WERI-Rb-1 (cell line): Measurements from ENCODE around the gene SERP1.

Experiments
- DNase-seq: peaks from one replicate; pipeline ENCODE4 v3.0.0-alpha.2; 2020
- H3K27ac ChIP-seq: fragments of 250-450 bp; sonication (Bioruptor Pico); 2 replicates; pipeline ENCODE4 v1.5.1; 2020; ENCODE audit warnings: mild to moderate bottlenecking, moderate library complexity
- H3K27me3 ChIP-seq: fragments of 250-450 bp; sonication (Bioruptor Pico); 2 replicates; pipeline ENCODE4 v1.5.1; 2021; ENCODE audit warnings: mild to moderate bottlenecking, low read depth, moderate library complexity; ENCODE audit not compliant: insufficient read depth, severe bottlenecking
- H3K36me3 ChIP-seq: fragments of 250-450 bp; sonication (Bioruptor Pico); 2 replicates; pipeline ENCODE4 v1.5.1; 2020; ENCODE audit warnings: mild to moderate bottlenecking, moderate library complexity
- H3K4me3 ChIP-seq: 2 replicates; pipeline ENCODE4 v1.5.1; 2011; ENCODE audit warnings: low read depth, mild to moderate bottlenecking, control low read depth, low read length
- H3K9me3 ChIP-seq: fragments of 250-450 bp; sonication (Bioruptor Pico); 2 replicates; pipeline ENCODE4 v1.5.1; 2021; ENCODE audit warnings: mild to moderate bottlenecking, moderate library complexity; ENCODE audit not compliant: severe bottlenecking
- TF ChIP-seq, protein P1 (sequence below): IDR thresholded peaks from 2 replicates; pipeline ENCODE4 v1.5.1; 2011; ENCODE audit warnings: low read depth, mild to moderate bottlenecking, control low read depth, inconsistent platforms, low read length

The SERP1 gene

DNA sequence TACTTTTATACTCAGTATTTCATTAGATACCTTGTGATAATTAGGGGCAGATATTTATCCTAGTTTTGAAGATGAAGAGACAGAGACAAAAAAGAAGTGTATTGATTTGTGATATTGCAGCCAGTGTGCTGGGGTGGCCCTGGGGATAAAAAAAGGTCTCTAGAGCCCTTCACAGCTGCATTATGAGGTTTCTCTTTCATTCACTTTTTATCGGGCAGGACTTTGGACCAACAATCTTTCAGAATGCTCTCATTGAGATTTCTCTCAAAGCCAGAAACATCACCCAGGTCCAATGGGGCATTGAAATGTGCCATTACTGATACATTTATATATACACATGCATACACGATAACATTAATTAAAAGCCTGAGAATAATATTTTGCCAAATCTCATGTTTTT lies 36.3 kb upstream of the SERP1 start:
- H3K36me3 ChIP-seq, result peaks cover 57% of the 10 kb centered on the region
- no peaks in the 10 kb centered on the region for H3K9me3 ChIP-seq
- no peak overlapping the region for H3K27ac ChIP-seq
- TF ChIP-seq, protein P1, sequence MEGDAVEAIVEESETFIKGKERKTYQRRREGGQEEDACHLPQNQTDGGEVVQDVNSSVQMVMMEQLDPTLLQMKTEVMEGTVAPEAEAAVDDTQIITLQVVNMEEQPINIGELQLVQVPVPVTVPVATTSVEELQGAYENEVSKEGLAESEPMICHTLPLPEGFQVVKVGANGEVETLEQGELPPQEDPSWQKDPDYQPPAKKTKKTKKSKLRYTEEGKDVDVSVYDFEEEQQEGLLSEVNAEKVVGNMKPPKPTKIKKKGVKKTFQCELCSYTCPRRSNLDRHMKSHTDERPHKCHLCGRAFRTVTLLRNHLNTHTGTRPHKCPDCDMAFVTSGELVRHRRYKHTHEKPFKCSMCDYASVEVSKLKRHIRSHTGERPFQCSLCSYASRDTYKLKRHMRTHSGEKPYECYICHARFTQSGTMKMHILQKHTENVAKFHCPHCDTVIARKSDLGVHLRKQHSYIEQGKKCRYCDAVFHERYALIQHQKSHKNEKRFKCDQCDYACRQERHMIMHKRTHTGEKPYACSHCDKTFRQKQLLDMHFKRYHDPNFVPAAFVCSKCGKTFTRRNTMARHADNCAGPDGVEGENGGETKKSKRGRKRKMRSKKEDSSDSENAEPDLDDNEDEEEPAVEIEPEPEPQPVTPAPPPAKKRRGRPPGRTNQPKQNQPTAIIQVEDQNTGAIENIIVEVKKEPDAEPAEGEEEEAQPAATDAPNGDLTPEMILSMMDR, result no peak
- no peak overlapping the region for H3K4me3 ChIP-seq
- no peaks in the 10 kb centered on the region for H3K27me3 ChIP-seq
- DNase-seq, result no peak

DNA sequence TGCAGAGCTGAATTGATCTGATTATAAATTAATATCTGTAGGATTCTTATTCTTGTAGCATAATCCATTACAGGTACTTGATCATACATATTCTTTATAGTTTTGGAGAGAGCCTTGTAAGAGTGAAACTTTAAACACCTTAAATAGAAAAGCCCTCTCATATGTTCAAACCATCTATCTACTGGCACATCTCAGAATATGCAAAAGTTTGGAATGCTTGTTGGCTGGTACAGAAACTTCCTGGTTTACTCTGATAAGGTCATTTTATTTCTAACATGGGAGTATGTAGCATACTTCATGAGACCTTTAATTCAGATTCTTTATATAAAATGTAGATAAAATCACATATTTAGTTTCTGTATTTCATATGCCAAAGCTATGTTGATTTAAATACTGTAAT lies 34.9 kb upstream of the SERP1 start:
- Histone ChIP-seq H3K27ac (no peak overlapping the region), H3K27me3 (no peaks in the 10 kb centered on the region), H3K36me3 (peaks cover 60% of the 10 kb centered on the region), H3K4me3 (no peak overlapping the region), H3K9me3 (no peaks in the 10 kb centered on the region)
- DNase-seq, result no peak
- TF ChIP-seq, protein P1, result no peak

DNA sequence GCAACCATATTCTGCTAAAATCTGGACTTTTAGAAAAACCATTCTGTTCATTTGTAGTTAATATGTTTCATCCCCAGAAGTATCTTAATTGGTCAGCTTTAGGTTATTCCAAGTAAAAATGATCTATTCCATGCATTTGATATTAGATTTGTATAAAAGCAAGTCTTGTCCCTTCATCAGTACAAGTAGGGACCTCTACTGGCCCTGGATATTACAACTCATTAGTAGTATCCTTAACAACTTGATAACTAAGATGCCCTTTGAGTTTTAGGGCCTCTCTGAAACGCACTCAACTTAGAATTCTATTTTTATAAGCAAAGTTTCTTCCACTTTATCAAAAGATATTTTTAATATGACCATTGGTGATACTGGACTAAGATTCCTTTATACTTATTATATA lies 31.6 kb upstream of the SERP1 start:
- Histone ChIP-seq H3K4me3 (no peak overlapping the region), H3K36me3 (peaks cover 48% of the 10 kb centered on the region), H3K27ac (no peak overlapping the region), H3K9me3 (no peaks in the 10 kb centered on the region), H3K27me3 (no peaks in the 10 kb centered on the region)
- TF ChIP-seq, protein P1, result no peak
- DNase-seq, result no peak

DNA sequence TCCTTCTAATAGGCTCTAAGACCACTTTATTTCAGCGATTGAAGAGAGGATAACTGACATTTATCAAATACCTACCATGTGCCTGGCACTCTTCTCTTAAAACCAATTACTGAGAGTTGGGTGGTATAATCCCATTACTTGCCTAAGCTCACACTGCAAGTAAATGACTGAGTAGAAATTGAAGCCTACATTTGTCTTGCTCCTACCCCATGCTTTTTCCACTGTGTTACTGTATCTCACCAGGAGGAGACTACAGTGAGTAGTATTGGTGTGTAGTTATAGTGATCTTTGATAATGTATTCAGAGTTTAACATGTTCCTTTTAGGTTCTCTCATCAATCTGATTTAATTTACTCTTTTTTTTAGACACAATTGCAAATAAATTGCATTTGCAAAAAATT lies 21.0 kb upstream of the SERP1 start:
- Histone ChIP-seq H3K27me3 (no peaks in the 10 kb centered on the region), H3K36me3 (peaks cover 34% of the 10 kb centered on the region), H3K9me3 (no peaks in the 10 kb centered on the region), H3K27ac (no peak overlapping the region), H3K4me3 (no peak overlapping the region)
- TF ChIP-seq, protein P1, result no peak
- no peak for DNase-seq

DNA sequence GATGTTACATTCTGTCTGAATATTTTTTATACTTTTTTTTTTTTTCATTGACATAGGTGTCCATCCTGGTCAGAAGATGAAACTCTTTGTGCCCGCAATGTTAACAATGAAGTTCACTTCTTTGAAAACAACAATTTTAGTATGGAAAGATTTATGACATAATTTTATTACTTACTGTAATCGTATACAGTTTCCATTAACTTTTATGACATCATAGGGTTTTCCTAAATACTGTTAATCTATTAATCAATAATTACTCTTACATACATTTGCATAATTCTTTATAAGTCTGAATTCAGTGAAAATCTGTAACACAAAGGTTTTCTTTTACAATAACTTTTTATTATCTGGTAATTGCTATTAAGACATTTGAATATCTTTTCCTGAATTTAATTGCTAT lies 17.9 kb upstream of the SERP1 start:
- Histone ChIP-seq H3K27me3 (no peaks in the 10 kb centered on the region), H3K9me3 (no peaks in the 10 kb centered on the region), H3K36me3 (peaks cover 27% of the 10 kb centered on the region), H3K4me3 (no peak overlapping the region), H3K27ac (no peak overlapping the region)
- DNase-seq, result no peak
- TF ChIP-seq, protein P1, result no peak

DNA sequence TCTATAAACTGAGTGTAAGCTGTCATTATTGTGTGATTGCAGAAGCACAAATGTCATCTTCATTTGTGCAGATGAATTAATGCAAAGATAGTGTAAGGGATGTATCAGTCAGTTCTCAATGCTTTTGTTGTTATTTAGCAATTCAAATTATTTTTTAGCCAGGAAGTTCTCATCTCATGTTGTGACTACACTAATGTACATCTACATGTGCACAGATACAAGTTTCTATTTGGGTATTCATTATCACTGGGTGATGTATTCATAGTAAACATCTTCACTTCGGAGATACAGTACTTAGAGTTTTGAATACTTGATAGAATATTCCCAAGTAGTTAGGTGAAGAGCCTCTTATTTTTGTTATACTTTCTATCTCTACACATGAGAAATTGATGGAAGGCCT lies 11.4 kb upstream of the SERP1 start:
- peaks cover 44% of the 10 kb centered on the region for H3K36me3 ChIP-seq

More for the DNA sequence above, 11.4 kb upstream of the SERP1 start:
- Histone ChIP-seq H3K27me3 (no peaks in the 10 kb centered on the region), H3K9me3 (no peaks in the 10 kb centered on the region), H3K27ac (no peak overlapping the region), H3K4me3 (no peak overlapping the region)
- DNase-seq, result no peak
- TF ChIP-seq, protein P1, result no peak
